Common myeloid progenitor, CD34-positive (primary cell): ENCODE results near the gene C8A.

ENCODE experiments used
- CTCF ChIA-PET: fragments of 350-600 bp; sonication (Branson Sonifier 250); formaldehyde crosslinking; loops from one replicate; lab custom pipeline; 2021; ENCODE audit warnings: antibody characterized with exemption; lab: Charles Lee
- POLR2A ChIA-PET: fragments of 350-600 bp; sonication (Branson Sonifier 250); formaldehyde crosslinking; loops from one replicate; lab custom pipeline; 2021; ENCODE audit warnings: antibody characterized with exemption; lab: Charles Lee
- DNase-seq, 3 donors: peaks; one replicate each; pipeline versions ENCODE4 v3.0.0 to v3.0.0-alpha.2; 2013
- H3K27ac ChIP-seq, 2 experiments: 1 replicate in 1 of 2; 2 replicates in 1 of 2; pipeline ENCODE4 v1.7.0; 2013; ENCODE audit warnings: inconsistent platforms in 2 of 2, low read length in 2 of 2, mild to moderate bottlenecking in 2 of 2, low read depth in 1 of 2, moderate library complexity in 1 of 2; ENCODE audit not compliant: severe bottlenecking in 2 of 2, insufficient read depth in 1 of 2, poor library complexity in 1 of 2
- H3K27me3 ChIP-seq, 5 experiments: replicated peaks in 2 of 5; 1 replicate in 3 of 5; 2 replicates in 2 of 5; pipeline versions ENCODE4 v1.6.1 to v1.7.0; 2013; ENCODE audit warnings: low read length in 4 of 5, mild to moderate bottlenecking in 2 of 5, moderate library complexity in 2 of 5, inconsistent platforms in 1 of 5; ENCODE audit not compliant: insufficient read depth in 5 of 5, control insufficient read depth in 4 of 5
- H3K36me3 ChIP-seq, 4 experiments: 1 replicate in 2 of 4; 2 replicates in 2 of 4; pipeline versions ENCODE4 v1.6.1 to v1.7.0; 2013; ENCODE audit warnings: low read length in 3 of 4, control low read depth in 1 of 4, mild to moderate bottlenecking in 1 of 4; ENCODE audit not compliant: control insufficient read depth in 4 of 4, insufficient read depth in 4 of 4
- H3K4me1 ChIP-seq, 4 experiments: 1 replicate in 3 of 4; 2 replicates in 1 of 4; pipeline versions ENCODE4 v1.6.1 to v1.7.1; 2013; ENCODE audit warnings: low read length in 3 of 4, mild to moderate bottlenecking in 3 of 4, control low read depth in 1 of 4, inconsistent platforms in 1 of 4, moderate library complexity in 1 of 4; ENCODE audit not compliant: control insufficient read depth in 4 of 4, insufficient read depth in 4 of 4; ENCODE audit errors: control extremely low read depth in 1 of 4
- H3K4me3 ChIP-seq, 7 experiments: 1 replicate in 4 of 7; 2 replicates in 3 of 7; pipeline versions ENCODE4 v1.5.1 to v1.7.0; 2013; ENCODE audit warnings: mild to moderate bottlenecking in 7 of 7, low read length in 6 of 7, moderate library complexity in 6 of 7, inconsistent platforms in 2 of 7, low read depth in 2 of 7, control low read depth in 1 of 7; ENCODE audit not compliant: insufficient read depth in 4 of 7, control insufficient read depth in 1 of 7; ENCODE audit errors: extremely low read depth in 1 of 7
- H3K9me3 ChIP-seq, 5 experiments: 1 replicate in 4 of 5; 2 replicates in 1 of 5; pipeline versions ENCODE4 v1.6.1 to v1.7.1; 2013; ENCODE audit warnings: low read length in 4 of 5, mild to moderate bottlenecking in 2 of 5, inconsistent platforms in 1 of 5, low read depth in 1 of 5, moderate library complexity in 1 of 5; ENCODE audit not compliant: control insufficient read depth in 4 of 5, insufficient read depth in 2 of 5; ENCODE audit errors: control extremely low read depth in 1 of 5
- WGBS: methylation state at CpG from one replicate; pipeline ENCODE4 v1.1.5; 2013; ENCODE audit not compliant: insufficient coverage; 5-methylcytosine and 5-hydroxymethylcytosine counted together

C8A gene

GRCh38 chr1:56921479-56921878 lies 66.9 kb downstream of the C8A start:
- Histone ChIP-seq H3K36me3 (no peaks in the 10 kb centered on the region), H3K4me1 (no peaks in the 10 kb centered on the region), H3K4me3 (no peak overlapping the region), H3K27ac (no peak overlapping the region), H3K27me3 (peaks cover 0 to 1% (median 0%) of the 10 kb centered on the region in 5 experiments), H3K9me3 (peaks cover 0 to 2% (median 0%) of the 10 kb centered on the region in 5 experiments)
- ChIA-PET POLR2A (no interaction called here), CTCF (no interaction called here)
- no peak for DNase-seq
- WGBS = 50% methylated on average over 1 of the region's 1 CpG

- ChIA-PET POLR2A (no interaction called here), CTCF (interaction anchor here (1.1 kb wide), 1 partner anchor 9 kb away, joined by 4 read pairs; no protein-coding TSS in a partner anchor)
- DNase-seq = no peak
- Histone ChIP-seq H3K4me1 (no peaks in the 10 kb centered on the region), H3K4me3 (no peak overlapping the region), H3K27ac (no peak overlapping the region), H3K9me3 (peaks cover 0 to 2% (median 0%) of the 10 kb centered on the region in 5 experiments), H3K27me3 (peaks cover 0 to 1% (median 0%) of the 10 kb centered on the region in 5 experiments), H3K36me3 (no peaks in the 10 kb centered on the region)
- WGBS = 85% methylated on average over 2 of the region's 4 CpGs
These were observed 67.5 kb downstream of the C8A start for GRCh38 chr1:56922070-56922469.

GRCh38 chr1:56922507-56922906 lies 67.9 kb downstream of the C8A start:
- Histone ChIP-seq H3K4me1 (no peaks in the 10 kb centered on the region), H3K36me3 (no peaks in the 10 kb centered on the region), H3K27me3 (peaks cover 0 to 1% (median 0%) of the 10 kb centered on the region in 5 experiments), H3K4me3 (no peak overlapping the region), H3K27ac (no peak overlapping the region), H3K9me3 (peaks cover 0 to 2% (median 0%) of the 10 kb centered on the region in 5 experiments)
- ChIA-PET POLR2A (no interaction called here), CTCF (interaction anchor here (1.1 kb wide), 1 partner anchor 10 kb away, joined by 4 read pairs; no protein-coding TSS in a partner anchor)
- no CpG with 5 or more reads among the region's 1 CpG for WGBS
- DNase-seq = no peak

- Histone ChIP-seq H3K27me3 (peaks cover 0 to 1% (median 0%) of the 10 kb centered on the region in 5 experiments), H3K36me3 (no peaks in the 10 kb centered on the region), H3K4me3 (no peak overlapping the region), H3K9me3 (peaks cover 0 to 4% (median 0%) of the 10 kb centered on the region in 5 experiments), H3K27ac (no peak overlapping the region), H3K4me1 (no peaks in the 10 kb centered on the region)
- WGBS = 94% methylated on average over 2 of the region's 3 CpGs
- CTCF ChIA-PET = no interaction called here
- no peak for DNase-seq
- POLR2A ChIA-PET = no interaction called here
These were observed 68.6 kb downstream of the C8A start for GRCh38 chr1:56923201-56923600.

GRCh38 chr1:56924116-56924515 lies 69.5 kb downstream of the C8A start:
- Histone ChIP-seq H3K27ac (no peak overlapping the region), H3K36me3 (no peaks in the 10 kb centered on the region), H3K9me3 (peaks cover 0 to 4% (median 0%) of the 10 kb centered on the region in 5 experiments), H3K4me1 (no peaks in the 10 kb centered on the region), H3K4me3 (no peak overlapping the region), H3K27me3 (peaks cover 0 to 1% (median 0%) of the 10 kb centered on the region in 5 experiments)
- no peak for DNase-seq
- CTCF ChIA-PET = no interaction called here
- WGBS = 91% methylated on average over 4 of the region's 5 CpGs
- POLR2A ChIA-PET = no interaction called here

- Histone ChIP-seq H3K4me3 (no peak overlapping the region), H3K4me1 (no peaks in the 10 kb centered on the region), H3K27ac (no peak overlapping the region), H3K36me3 (no peaks in the 10 kb centered on the region), H3K27me3 (peaks cover 0 to 1% (median 0%) of the 10 kb centered on the region in 5 experiments), H3K9me3 (peaks cover 0 to 4% (median 0%) of the 10 kb centered on the region in 5 experiments)
- ChIA-PET POLR2A (no interaction called here), CTCF (no interaction called here)
- DNase-seq = no peak
These were observed 70.6 kb downstream of the C8A start for GRCh38 chr1:56925193-56925592.

- no peaks in the 10 kb centered on the region for H3K4me1 ChIP-seq
- WGBS = 95% methylated on average over 3 of the region's 4 CpGs
- H3K36me3 ChIP-seq = no peaks in the 10 kb centered on the region
- no peak overlapping the region for H3K27ac ChIP-seq
- ChIA-PET CTCF (no interaction called here), POLR2A (no interaction called here)
- H3K9me3 ChIP-seq = peaks cover 0 to 4% (median 0%) of the 10 kb centered on the region in 5 experiments
- no peak overlapping the region for H3K4me3 ChIP-seq
- no peaks in the 10 kb centered on the region for H3K27me3 ChIP-seq
- DNase-seq = no peak
These were observed 72.6 kb downstream of the C8A start for GRCh38 chr1:56927171-56927570.
